Sigmoid colon (tissue), 7 donors: ENCODE results near the gene RANBP1. TPM values are rescaled to one million over a fixed set of nuclear protein-coding genes. Genes with fewer than 3 reads are reported as not detected.

ENCODE experiments used
- DNase-seq: peaks from one replicate; pipeline ENCODE4 v3.0.0-alpha.2; 2019
- H3K27ac ChIP-seq, 4 donors: fragments of 200-600 bp; sonication (generic); one replicate each; pipeline ENCODE4 v1.5.1; 2016 to 2019; ENCODE audit warnings: mild to moderate bottlenecking in 1 of 4
- H3K27me3 ChIP-seq, 3 donors: fragments of 200-600 bp; sonication (generic); one replicate each; pipeline ENCODE4 v1.5.1; 2019; ENCODE audit warnings: mild to moderate bottlenecking in 1 of 3
- H3K36me3 ChIP-seq, 4 donors: fragments of 200-600 bp; sonication (generic); one replicate each; pipeline ENCODE4 v1.5.1; 2016 to 2019
- H3K4me1 ChIP-seq, 4 donors: fragments of 200-600 bp; sonication (generic); one replicate each; pipeline ENCODE4 v1.5.1; 2017 to 2019
- H3K4me3 ChIP-seq, 4 donors: fragments of 200-600 bp; sonication (generic); one replicate each; pipeline ENCODE4 v1.5.1; 2017 to 2019; ENCODE audit warnings: mild to moderate bottlenecking in 2 of 4, moderate library complexity in 1 of 4
- H3K9me3 ChIP-seq, 4 donors: fragments of 200-600 bp in 3 of 4; sonication (generic) in 3 of 4; one replicate each; pipeline versions ENCODE4 v1.5.1 to v1.6.1; 2013 to 2019
- CTCF ChIP-seq, 4 experiments: fragments of 450-650 bp in 3 of 4; fragments of 200-600 bp in 1 of 4; IDR thresholded peaks; one replicate each; pipeline ENCODE4 v1.5.1; 2016 to 2019; ENCODE audit warnings: antibody characterized with exemption in 4 of 4, mild to moderate bottlenecking in 3 of 4, moderate library complexity in 2 of 4
- EP300 ChIP-seq, 4 donors: sonication (generic); formaldehyde crosslinking; IDR thresholded peaks; one replicate each; pipeline ENCODE4 v1.6.1; 2017; ENCODE audit warnings: antibody characterized with exemption in 4 of 4
- POLR2A ChIP-seq, 2 donors: fragments of 450-650 bp; IDR thresholded peaks; one replicate each; pipeline ENCODE4 v1.6.1; 2016; ENCODE audit warnings: antibody characterized with exemption in 2 of 2, mild to moderate bottlenecking in 2 of 2, moderate library complexity in 2 of 2
- POLR2AphosphoS5 ChIP-seq, 4 donors: sonication (generic); formaldehyde crosslinking; IDR thresholded peaks; one replicate each; pipeline ENCODE4 v1.6.1; 2017; ENCODE audit warnings: antibody characterized with exemption in 4 of 4
- WGBS, 2 donors: extraction: QIAGEN DNeasy Blood & Tissue Kit; methylation state at CpG; one replicate each; pipeline ENCODE4 v1.1.7; 2013; 5-methylcytosine and 5-hydroxymethylcytosine counted together
- intact Hi-C: fragments of 100-400 bp; cut with DNase I; formaldehyde crosslinking; loops from one replicate; pipeline ENCODE4 v1.15.1; 2023
- polyA plus RNA-seq, 3 donors: library from polyadenylated mRNA; stranded (reverse); fragments of 200-250 nt; gene quantifications; one replicate each; pipeline ENCODE4 v1.2.3, GENCODE V29; 2013
- total RNA-seq, 4 donors: library from RNA; depleted of rRNA; stranded (reverse); fragments of >200 nt; gene quantifications; one replicate each; pipeline ENCODE4 v1.1.0, GENCODE V29; 2016
- donor health status: healthy with polysubstance abuse.
- donor health status: Bipolar disorder and iron deficiency.
- donor health status: healthy.

RANBP1 gene
- total and polyA plus RNA-seq, 7 donors = 67.9 to 194 (median 154) TPM

GRCh38 chr22:20128619-20128901, 12.7 kb downstream of the RANBP1 start:
- TF ChIP-seq CTCF (IDR thresholded peaks at IDR 0.05) = no peak
- TF ChIP-seq POLR2AphosphoS5 (IDR thresholded peaks at IDR 0.05) = no peak
- no peak for TF ChIP-seq POLR2A (IDR thresholded peaks at IDR 0.05)
- TF ChIP-seq EP300 (IDR thresholded peaks at IDR 0.05) = no peak
- H3K27me3 ChIP-seq = no peaks in the 10 kb centered on the region
- H3K27ac ChIP-seq = no peak overlapping the region
- H3K4me3 ChIP-seq = no peak overlapping the region
- H3K9me3 ChIP-seq = no peaks in the 10 kb centered on the region
- intact Hi-C loops = no loop called here
- no peak for DNase-seq
- peaks cover 0 to 24% (median 21%) of the 10 kb centered on the region in 4 donors for H3K4me1 ChIP-seq
- WGBS, 2 donors = 51 to 69% methylated on average over 2 of the region's 2 CpGs
- peaks cover 0 to 44% (median 18%) of the 10 kb centered on the region in 4 donors for H3K36me3 ChIP-seq

- peaks cover 0 to 39% (median 15%) of the 10 kb centered on the region in 4 donors for H3K36me3 ChIP-seq
- peaks cover 0 to 29% (median 27%) of the 10 kb centered on the region in 4 donors for H3K4me1 ChIP-seq
- no peaks in the 10 kb centered on the region for H3K27me3 ChIP-seq
- 25 to 43% methylated on average over 18 of the region's 18 CpGs for WGBS, 2 donors
- no peak overlapping the region for H3K27ac ChIP-seq
- no peak overlapping the region for H3K4me3 ChIP-seq
- DNase-seq = no peak
- TF ChIP-seq CTCF (IDR thresholded peaks at IDR 0.05) (no peak), POLR2AphosphoS5 (IDR thresholded peaks at IDR 0.05) (peak in 1 of 4 donors; percentile 13)
- H3K9me3 ChIP-seq = no peaks in the 10 kb centered on the region
- intact Hi-C loops = no loop called here
Measured at GRCh38 chr22:20128902-20129746, 13.2 kb downstream of the RANBP1 start.

- H3K4me1 ChIP-seq = peaks cover 0 to 35% (median 30%) of the 10 kb centered on the region in 4 donors
- no peaks in the 10 kb centered on the region for H3K27me3 ChIP-seq
- intact Hi-C loops = loop anchor here (5.0 to 10.0 kb wide), 3 partner anchors 47 to 275 kb away; partner anchors contain the start of genes DGCR8, GNB1L, RTL10 and TANGO2
- H3K36me3 ChIP-seq = peaks cover 0 to 33% (median 15%) of the 10 kb centered on the region in 4 donors
- H3K9me3 ChIP-seq = no peaks in the 10 kb centered on the region
- no peak overlapping the region for H3K4me3 ChIP-seq
- H3K27ac ChIP-seq = no peak overlapping the region
- DNase-seq = no peak
- 59 to 92% methylated on average over 3 of the region's 3 CpGs for WGBS, 2 donors
- TF ChIP-seq EP300 (IDR thresholded peaks at IDR 0.05) (no peak), POLR2A (IDR thresholded peaks at IDR 0.05) (no peak), POLR2AphosphoS5 (IDR thresholded peaks at IDR 0.05) (no peak), CTCF (IDR thresholded peaks at IDR 0.05) (no peak)
Measured at GRCh38 chr22:20129747-20130014, 13.8 kb downstream of the RANBP1 start.

- H3K4me1 ChIP-seq = peaks cover 0 to 41% (median 35%) of the 10 kb centered on the region in 4 donors
- DNase-seq = no peak
- 65 to 81% methylated on average over 3 of the region's 3 CpGs for WGBS, 2 donors
- no peaks in the 10 kb centered on the region for H3K9me3 ChIP-seq
- peak overlapping the region; percentile 91 to 99 (median 99) for H3K27ac ChIP-seq
- TF ChIP-seq EP300 (IDR thresholded peaks at IDR 0.05) (no peak), POLR2AphosphoS5 (IDR thresholded peaks at IDR 0.05) (no peak), POLR2A (IDR thresholded peaks at IDR 0.05) (no peak), CTCF (IDR thresholded peaks at IDR 0.05) (no peak)
- peak overlapping the region in 3 of 4 donors; percentile 77 to 100 (median 94) for H3K4me3 ChIP-seq
- peaks cover 0 to 27% (median 12%) of the 10 kb centered on the region in 4 donors for H3K36me3 ChIP-seq
- H3K27me3 ChIP-seq = no peaks in the 10 kb centered on the region
- intact Hi-C loops = loop anchor here (5.0 to 10.0 kb wide), 3 partner anchors 48 to 276 kb away; partner anchors contain the start of genes DGCR8, GNB1L, RTL10 and TANGO2
Measured at GRCh38 chr22:20130319-20130718, 14.4 kb downstream of the RANBP1 start.
